T47D (cell line): Measurements from ENCODE around the gene FAM168A.
"Not testable (repeated sequence)": the region's sequence is repeated elsewhere in the genome, so short reads cannot be mapped to it uniquely, and the experiment has no call there.

Experiments used
- DNase-seq, 2 experiments: peaks; one replicate each; pipeline versions ENCODE4 v3.0.0 to v3.0.0-alpha.2; 2011 to 2012; ENCODE audit warnings: low read depth in 1 of 2, low spot score in 1 of 2
- JUND ChIP-seq: IDR thresholded peaks from 2 replicates; pipeline ENCODE4 v1.6.1; 2012; ENCODE audit warnings: low read depth
- in situ Hi-C: cut with HindIII; loops from 2 replicates; pipeline ENCODE4 v1.10.0; 2016; ENCODE audit warnings: low sequenced_read_pairs, low pct_unique_long_range_greater_than_20kb

FAM168A gene

GRCh38 chr11:73493956-73494598 lies 103.8 kb downstream of the FAM168A start:
- DNase-seq: peak; percentile 26 to 96
- in situ Hi-C loops: no loop called here

GRCh38 chr11:73481626-73482025 lies 116.3 kb downstream of the FAM168A start:
- in situ Hi-C loops: no loop called here
- DNase-seq: no peak
- no peak for TF ChIP-seq JUND

More at GRCh38 chr11:73493956-73494598, 103.8 kb downstream of the FAM168A start:
- no peak for TF ChIP-seq JUND

DNA sequence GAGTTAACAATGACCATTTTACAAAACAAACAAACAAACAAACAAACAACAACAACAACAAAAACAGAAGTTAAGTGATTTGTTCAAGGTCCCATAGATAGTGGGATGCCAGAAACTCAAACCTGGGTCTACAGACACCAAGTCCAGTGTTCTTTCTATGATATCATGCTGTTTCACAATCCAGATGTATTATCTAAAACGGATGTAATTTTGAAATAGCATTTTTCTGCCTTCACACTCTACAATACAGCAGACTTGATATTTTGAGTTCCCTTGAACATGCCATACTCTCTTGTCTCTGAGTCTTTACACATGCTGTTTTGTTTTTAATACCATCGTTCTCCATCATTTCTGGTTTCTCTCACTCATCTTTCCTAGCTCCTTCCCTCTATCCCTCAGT lies 117.2 kb downstream of the FAM168A start:
- no peak for DNase-seq
- in situ Hi-C loops: no loop called here
- TF ChIP-seq JUND: no peak

DNA sequence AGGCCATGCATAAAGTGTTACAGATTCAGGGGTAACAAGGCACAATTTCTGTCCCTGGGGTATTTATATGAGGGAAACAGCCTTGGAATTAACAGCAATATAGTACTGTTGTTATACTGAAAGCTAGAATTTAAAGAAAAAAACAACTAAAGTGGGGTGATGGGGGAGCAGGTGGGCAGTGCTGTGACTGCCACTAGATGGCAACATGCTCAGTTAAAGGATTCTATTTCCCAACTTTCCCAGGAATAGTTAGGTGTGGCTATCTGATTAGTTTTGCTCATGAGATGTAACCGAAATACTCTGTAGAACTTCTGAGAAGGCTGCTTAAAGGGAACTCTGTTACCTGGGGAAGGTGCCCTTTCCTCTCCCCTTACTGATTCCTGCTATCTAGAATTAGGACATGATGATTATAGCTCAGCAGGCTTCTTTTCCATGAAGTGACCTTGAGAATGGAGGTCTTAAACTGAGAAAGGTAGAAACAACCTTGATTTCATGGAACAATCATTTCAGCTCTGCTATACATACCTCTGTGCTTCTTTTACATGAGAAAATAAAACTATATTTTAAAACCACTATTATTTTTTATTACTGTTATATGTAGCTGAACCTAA lies 119.1 kb downstream of the FAM168A start:
- in situ Hi-C loops: no loop called here
- TF ChIP-seq JUND: no peak
- DNase-seq: peak; percentile 19 to 54

DNA sequence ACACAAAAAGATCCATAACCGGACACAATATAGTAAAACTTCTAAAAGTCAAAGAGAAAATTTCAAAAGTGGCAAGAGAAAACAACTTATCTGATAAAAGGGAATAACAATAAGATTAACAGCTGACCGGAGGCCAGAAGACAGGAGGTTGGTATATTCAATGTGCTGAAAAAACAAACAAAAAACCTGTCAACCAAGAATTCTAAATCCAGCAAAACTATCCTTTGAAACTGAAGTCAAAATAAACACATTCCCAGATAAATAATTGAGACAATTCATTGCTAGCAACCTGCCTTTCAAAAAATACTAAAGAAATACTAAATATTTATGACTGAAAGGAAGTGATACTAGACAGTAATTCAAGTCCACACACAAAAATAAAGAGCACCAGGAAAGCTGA lies 120.4 kb downstream of the FAM168A start:
- TF ChIP-seq JUND: no peak
- in situ Hi-C loops: no loop called here
- DNase-seq: no peak

DNA sequence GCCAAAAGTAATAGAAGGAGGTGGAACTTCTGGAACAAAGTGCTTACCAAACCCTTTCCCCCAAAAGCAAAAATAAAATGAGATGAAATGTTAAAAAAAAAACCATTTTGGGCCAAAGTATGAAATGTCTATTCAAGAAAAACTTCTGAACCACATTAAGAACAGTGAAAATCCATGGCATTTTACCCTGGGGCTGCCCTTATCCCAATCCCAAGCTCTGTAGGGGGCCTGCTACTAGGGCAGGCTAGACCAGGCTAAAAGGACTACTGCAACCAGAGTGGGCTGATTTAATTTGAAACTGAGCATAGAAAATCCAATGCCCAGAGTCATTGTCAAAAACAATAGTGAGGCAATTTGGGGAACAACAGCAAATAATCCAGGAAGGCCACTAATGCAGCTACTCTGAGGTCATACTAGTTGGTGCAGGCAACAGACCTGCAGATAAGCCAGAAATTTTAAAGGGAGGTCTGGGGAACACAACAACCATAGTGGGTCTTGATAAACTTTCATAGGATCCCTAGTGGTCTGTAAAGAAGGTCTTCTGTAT lies 122.3 kb downstream of the FAM168A start:
- TF ChIP-seq JUND: no peak
- in situ Hi-C loops: no loop called here
- no peak for DNase-seq

DNA sequence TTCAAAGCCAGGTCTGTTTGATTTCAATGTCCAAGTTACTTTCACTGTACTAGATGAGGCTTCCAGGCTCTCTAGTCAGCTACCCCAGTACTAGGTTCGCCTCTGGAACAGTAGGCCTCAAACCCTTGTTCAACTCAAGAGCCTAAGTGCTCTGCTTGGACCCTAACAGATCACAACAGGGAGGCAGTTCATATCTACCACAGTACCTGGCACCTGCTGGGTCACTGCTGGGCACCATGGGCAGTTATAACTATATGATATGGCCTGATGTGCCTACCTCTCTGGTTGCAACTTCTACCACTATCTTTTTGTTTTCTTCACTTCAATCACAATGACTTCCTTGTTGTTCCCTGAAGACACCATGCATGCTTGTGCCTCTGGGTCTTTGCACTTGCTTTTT lies 124.7 kb downstream of the FAM168A start:
- DNase-seq: no peak
- no peak for TF ChIP-seq JUND
- in situ Hi-C loops: no loop called here

- peak in 1 of 2 experiments; percentile 39 for DNase-seq
- in situ Hi-C loops: not testable (repeated sequence)
These were observed 127.8 kb downstream of the FAM168A start for GRCh38 chr11:73470036-73470612.

GRCh38 chr11:73469401-73469800 lies 128.5 kb downstream of the FAM168A start:
- TF ChIP-seq JUND: no peak
- DNase-seq: peak in 1 of 2 experiments; percentile 63
- in situ Hi-C loops: no loop called here

GRCh38 chr11:73468590-73469161 lies 129.2 kb downstream of the FAM168A start:
- in situ Hi-C loops: no loop called here
- TF ChIP-seq JUND: no peak
- no peak for DNase-seq

GRCh38 chr11:73467505-73467904 lies 130.4 kb downstream of the FAM168A start:
- no peak for TF ChIP-seq JUND
- in situ Hi-C loops: no loop called here
- DNase-seq: no peak

DNA sequence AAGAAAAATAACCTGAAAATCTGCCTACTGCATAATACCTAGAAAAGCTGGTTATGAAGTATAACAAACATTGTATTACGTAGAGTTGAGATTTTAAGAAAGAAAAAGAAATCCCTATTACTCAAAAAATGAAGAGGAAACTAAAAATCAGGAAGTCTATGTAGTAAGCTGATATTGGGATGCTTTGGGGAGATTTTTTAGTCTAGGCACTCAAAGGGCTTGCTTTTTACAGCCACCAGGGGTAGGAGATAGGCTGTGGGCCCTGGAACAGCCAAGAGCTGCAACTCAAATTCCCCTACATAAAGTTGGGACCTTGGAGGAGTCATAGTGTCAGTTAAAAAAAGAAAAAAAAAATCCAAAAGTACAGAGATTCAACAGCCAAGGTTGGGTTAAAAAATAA lies 131.3 kb downstream of the FAM168A start:
- in situ Hi-C loops: no loop called here
- no peak for TF ChIP-seq JUND

DNA sequence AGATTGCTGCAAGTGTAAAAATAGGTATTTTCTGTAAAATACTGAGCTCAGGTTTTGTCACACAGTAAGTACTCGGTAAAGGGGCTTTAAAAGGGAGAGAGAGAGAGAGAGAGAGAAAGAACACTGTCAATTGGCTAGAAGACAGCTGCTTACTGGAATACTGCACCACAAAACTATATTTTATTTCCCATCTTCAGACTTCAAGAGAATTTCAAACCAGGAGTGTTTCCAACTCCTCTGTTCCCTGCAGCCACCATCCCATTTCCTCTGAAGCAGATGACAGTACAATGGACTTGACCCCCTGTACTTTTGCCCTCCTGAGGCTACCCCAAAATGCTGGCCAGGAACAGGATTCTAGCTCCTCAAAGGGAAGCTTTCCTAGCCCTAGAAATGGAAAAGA lies 132.0 kb downstream of the FAM168A start:
- in situ Hi-C loops: no loop called here

More for the DNA sequence above, 131.3 kb downstream of the FAM168A start:
- no peak for DNase-seq

More for the DNA sequence above, 132.0 kb downstream of the FAM168A start:
- DNase-seq: no peak
- TF ChIP-seq JUND: no peak
